AG09319 (cell line): ENCODE results near the gene ADAMTSL1.
A peak's percentile ranks its signal among the peaks of the same experiment; 100 is the strongest.

Source experiments
- DNase-seq: peaks from one replicate; pipeline ENCODE4 v3.0.0-alpha.2; 2010; ENCODE audit warnings: low read depth; ENCODE audit errors: extremely low read depth
- CTCF ChIP-seq: IDR thresholded peaks from 2 replicates; pipeline ENCODE4 v1.5.1; 2011; ENCODE audit warnings: low read depth, mild to moderate bottlenecking, inconsistent platforms, low read length, moderate library complexity

The ADAMTSL1 gene

GRCh38 chr9:18632632-18633403 is 158.9 kb downstream of the ADAMTSL1 start:
- peak; percentile 31 for DNase-seq
- no peak for TF ChIP-seq CTCF

DNA sequence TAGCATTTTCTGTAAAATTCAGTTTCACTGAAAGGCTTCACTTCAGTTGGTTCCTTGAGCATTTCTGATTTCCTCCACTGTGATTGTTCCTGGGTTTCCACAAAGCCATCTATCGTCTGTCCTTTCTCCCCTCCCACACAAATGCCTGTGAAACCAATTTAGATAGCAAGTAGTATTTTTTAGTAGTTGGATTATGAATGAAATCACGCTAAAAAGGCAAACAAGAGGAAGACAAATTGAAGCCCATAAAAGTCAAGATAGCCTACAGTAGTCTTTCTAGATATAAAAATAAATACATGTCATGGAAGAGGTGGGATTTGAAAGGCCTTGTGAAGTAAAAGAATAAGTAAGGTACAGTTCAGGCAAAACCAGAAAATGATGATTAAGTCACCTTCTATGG is 162.8 kb downstream of the ADAMTSL1 start:
- no peak for TF ChIP-seq CTCF
- no peak for DNase-seq

DNA sequence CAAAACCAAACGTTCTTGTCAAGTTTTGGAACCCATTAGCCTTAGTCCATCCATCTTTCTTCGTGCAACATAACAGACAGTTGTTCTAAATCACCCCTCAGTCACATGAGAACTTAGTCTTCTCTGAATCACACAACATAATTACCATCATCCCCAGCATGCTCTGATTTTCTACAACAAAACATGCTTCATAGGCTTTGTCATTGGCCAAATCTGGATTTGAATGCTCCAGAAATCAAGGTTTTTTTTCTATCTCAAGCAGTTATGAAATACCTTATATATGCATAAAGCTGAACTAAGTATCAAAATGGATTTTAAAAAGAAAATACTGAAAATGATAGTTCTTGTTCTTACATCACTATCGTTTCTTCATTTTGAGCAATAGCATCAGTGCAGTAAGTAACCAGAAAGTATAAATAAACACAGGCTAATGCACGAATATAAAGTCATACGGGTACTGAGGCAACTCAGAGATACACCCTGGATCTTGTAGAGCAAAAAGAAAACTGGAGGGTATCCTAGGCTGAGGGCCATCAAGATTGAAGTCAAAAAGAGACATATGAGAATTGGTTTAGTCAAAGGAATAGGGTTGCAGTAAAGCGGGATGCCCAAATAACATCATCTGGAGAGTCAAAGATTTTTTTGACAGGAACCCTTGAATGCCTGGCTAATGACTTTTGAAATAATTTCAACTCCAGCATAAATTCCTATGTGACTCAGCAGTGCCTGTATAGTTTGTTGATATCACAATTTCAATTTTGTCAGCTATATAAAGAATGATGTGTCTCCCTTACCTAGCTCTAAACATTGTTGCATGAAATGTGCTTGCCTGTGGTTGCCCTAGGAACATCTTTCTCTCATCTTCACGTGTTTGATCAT is 164.7 kb downstream of the ADAMTSL1 start:
- no peak for DNase-seq
- no peak for TF ChIP-seq CTCF

DNA sequence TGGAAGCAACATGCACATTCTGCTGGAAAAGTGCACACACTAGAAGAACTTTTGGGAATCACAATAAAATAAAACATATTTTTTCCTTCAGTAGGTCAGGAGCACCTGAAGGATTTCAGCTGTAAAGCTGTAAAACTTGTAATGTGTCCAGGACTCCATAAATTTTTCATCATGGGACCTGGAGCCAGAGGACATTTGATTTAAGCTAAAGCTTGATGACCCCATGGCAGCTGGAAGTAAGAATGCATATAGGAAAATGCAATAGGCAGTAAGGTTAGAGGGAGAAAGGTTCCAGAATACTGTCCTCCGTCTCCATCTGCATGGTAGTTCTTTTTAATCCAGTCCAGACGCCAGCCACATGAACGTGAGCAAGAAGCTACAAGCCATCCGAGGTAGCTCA is 166.0 kb downstream of the ADAMTSL1 start:
- no peak for DNase-seq
- TF ChIP-seq CTCF, result no peak

GRCh38 chr9:18658804-18659705 is 185.1 kb downstream of the ADAMTSL1 start:
- no peak for TF ChIP-seq CTCF
- DNase-seq, result peak; percentile 22

DNA sequence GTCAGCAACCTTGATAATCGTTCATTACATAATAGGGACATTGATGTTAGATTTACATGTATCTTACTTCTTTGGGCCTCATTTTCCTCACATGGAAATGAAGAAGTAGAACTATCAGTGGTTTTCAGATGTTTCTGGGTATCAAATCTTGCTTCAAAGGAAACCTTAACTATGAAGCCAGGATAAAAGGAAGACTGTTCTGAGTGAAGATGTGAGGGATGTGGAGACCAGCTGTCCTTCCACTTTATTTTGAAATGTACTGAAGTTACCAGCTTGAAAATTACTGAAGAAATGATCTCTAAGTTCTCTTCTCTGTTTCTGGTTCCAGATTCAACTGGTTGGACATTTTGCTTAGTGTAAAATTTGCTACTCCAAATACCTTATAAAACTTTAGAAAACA is 186.0 kb downstream of the ADAMTSL1 start:
- no peak for DNase-seq
- TF ChIP-seq CTCF, result no peak
